Measurements from ENCODE around the gene MMP11. TPM values are rescaled to one million over a fixed set of nuclear protein-coding genes. Genes with fewer than 3 reads are reported as not detected.

The MMP11 gene
- total and polyA plus RNA-seq, 2 of the 4 experiments (the other 2 are of a cell fraction) = 2.2 to 6.0 TPM

DNA sequence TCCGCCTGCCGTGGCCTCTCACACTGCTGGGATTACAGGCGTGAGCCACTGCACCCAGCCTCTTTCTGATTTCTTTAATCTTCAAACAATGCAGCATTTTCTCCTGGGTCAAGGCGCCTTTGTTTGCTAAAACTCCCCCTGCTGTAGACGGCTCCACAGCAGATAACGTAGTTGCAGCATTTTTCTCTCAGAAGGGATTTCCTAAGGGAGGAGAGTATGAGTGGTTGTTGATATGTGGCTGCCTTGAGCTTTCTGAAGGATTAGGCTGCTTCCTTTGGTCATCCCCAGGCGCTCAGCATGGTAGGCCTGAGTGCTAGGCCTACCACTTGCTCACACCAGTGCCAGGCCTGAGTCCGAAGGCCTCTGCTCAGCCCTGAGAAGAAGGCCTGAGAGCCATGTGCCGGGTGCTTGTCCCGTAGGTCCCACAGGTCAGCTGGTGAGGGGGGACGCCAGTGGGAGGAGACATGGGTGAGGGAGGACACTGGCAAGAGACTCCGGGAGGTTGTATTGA, 32.2 kb downstream of the MMP11 start:
- no peaks in the 10 kb centered on the region; the same call in 1 of the 2 replicates for H4K20me1 ChIP-seq (ENCODE audit: insufficient read depth, low read length)
- no peak overlapping the region for H3K27ac ChIP-seq (ENCODE audit: insufficient read depth, low read length)
- H3K18ac ChIP-seq (ENCODE audit: low read depth, low read length) = no peak overlapping the region
- DNase-seq (no peak), ATAC-seq (ENCODE audit: low read depth) (no peak)
- ChIA-PET POLR2A (ENCODE audit: unreplicated experiment) (no interaction called here), CTCF (no interaction called here)
- peaks cover 0 to 9% of the 10 kb centered on the region in 2 experiments; a peak in 2 of 4 replicates for H3K79me1 ChIP-seq (ENCODE audit: low read depth in 1 of 2, low read length in 2 of 2)
- BruUV-seq (replicated peaks) = no TSS peak
- no peaks in the 10 kb centered on the region for H3K9me3 ChIP-seq (ENCODE audit: control insufficient read depth, insufficient read depth, low read length)
- H2BK20ac ChIP-seq (ENCODE audit: low read depth, low read length) = no peak overlapping the region
- no peak overlapping the region for H2BK15ac ChIP-seq (ENCODE audit: low read depth, low read length)
- in situ Hi-C loops (cut with MboI; ENCODE audit: low sequenced_read_pairs) = no loop called here
- H3K4ac ChIP-seq (ENCODE audit: low read depth, low read length) = no peak overlapping the region
- no peak overlapping the region for H2BK120ac ChIP-seq (ENCODE audit: low read depth, low read length)
- H4K8ac ChIP-seq (ENCODE audit: low read depth in 2 of 2, low read length in 2 of 2) = no peak overlapping the region
- H3K56ac ChIP-seq (ENCODE audit: extremely low read depth, insufficient read depth, low read length) = no peak overlapping the region
- H4K91ac ChIP-seq (ENCODE audit: insufficient read depth, low read depth, low read length) = no peak overlapping the region
- TF ChIP-seq BHLHE40 (IDR thresholded peaks at IDR 0.05; ENCODE audit: low read depth, low read length) = no peak
- TF ChIP-seq RAD21 (IDR thresholded peaks at IDR 0.05; ENCODE audit: low read length) = no peak
- TF ChIP-seq NFE2L2 (IDR thresholded peaks at IDR 0.05; ENCODE audit: low read depth, low read length) = no peak
- no peak for TF ChIP-seq MAFK (IDR thresholded peaks at IDR 0.05; ENCODE audit: low read depth, low read length)
- no peak for TF ChIP-seq CHD1 (IDR thresholded peaks at IDR 0.05; ENCODE audit: low read depth, low read length)
- no peak for TF ChIP-seq FOS (IDR thresholded peaks at IDR 0.05; ENCODE audit: low read depth, low read length)
- TF ChIP-seq CTCF (conservative IDR thresholded peaks at IDR 0.05; ENCODE audit: low read depth, low read length) = no peak
- TF ChIP-seq USF2 (IDR thresholded peaks at IDR 0.05; ENCODE audit: low read depth, low read length) = no peak
- TF ChIP-seq RCOR1 (IDR thresholded peaks at IDR 0.05; ENCODE audit: insufficient replicate concordance, low read length) = no peak
- dilution Hi-C loops (cut with HindIII; ENCODE audit: low sequenced_read_pairs, unreplicated experiment) = no loop called here
- H3K14ac ChIP-seq (replicated peaks; ENCODE audit: low read depth, low read length) = no peak overlapping the region
- peaks cover 66% of the 10 kb centered on the region for H3K36me3 ChIP-seq (ENCODE audit: control insufficient read depth, insufficient read depth, low read length)
- H3K9ac ChIP-seq (ENCODE audit: low read depth, low read length) = no peak overlapping the region
- no peak overlapping the region for H2BK5ac ChIP-seq (ENCODE audit: low read depth, low read length, poor library complexity, severe bottlenecking)
- H3K9me1 ChIP-seq (ENCODE audit: insufficient read depth, low read length) = no peaks in the 10 kb centered on the region
- H2AK5ac ChIP-seq (ENCODE audit: low read depth, low read length) = no peak overlapping the region
- H3K4me1 ChIP-seq (ENCODE audit: control insufficient read depth, insufficient read depth, low read length) = no peaks in the 10 kb centered on the region
- no peak overlapping the region for H3K4me3 ChIP-seq (ENCODE audit: insufficient read depth, low read depth, low read length)
- no peak overlapping the region for H3K23ac ChIP-seq (ENCODE audit: low read depth, low read length)
- intact Hi-C loops (cut with micrococcal nuclease) = no loop called here
- no peak overlapping the region for H4K5ac ChIP-seq (ENCODE audit: low read depth, low read length)
- WGBS, 2 experiments (ENCODE audit: extremely low coverage in 2 of 2, insufficient read length in 1 of 2) = 97% methylated on average over 6 of the region's 12 CpGs; no CpG with 5 or more reads in 1 of the 2 experiments
- H2AK9ac ChIP-seq (replicated peaks; ENCODE audit: low read depth, low read length, poor library complexity) = peak overlapping the region; percentile 70
- H3K4me2 ChIP-seq (ENCODE audit: low read depth, low read length) = no peak overlapping the region
- H2AFZ ChIP-seq (replicated peaks; ENCODE audit: low read length, poor library complexity) = no peak overlapping the region
- no peaks in the 10 kb centered on the region for H3K27me3 ChIP-seq (ENCODE audit: control insufficient read depth, insufficient read depth, low read length)

Measured in IMR-90 (cell line).